ENCODE measurements around the gene TMEM8B.
A peak's percentile ranks its signal among the peaks of the same experiment; 100 is the strongest.
"Not testable (repeated sequence)": the region's sequence is repeated elsewhere in the genome, so short reads cannot be mapped to it uniquely, and the experiment has no call there.

TMEM8B gene

DNA sequence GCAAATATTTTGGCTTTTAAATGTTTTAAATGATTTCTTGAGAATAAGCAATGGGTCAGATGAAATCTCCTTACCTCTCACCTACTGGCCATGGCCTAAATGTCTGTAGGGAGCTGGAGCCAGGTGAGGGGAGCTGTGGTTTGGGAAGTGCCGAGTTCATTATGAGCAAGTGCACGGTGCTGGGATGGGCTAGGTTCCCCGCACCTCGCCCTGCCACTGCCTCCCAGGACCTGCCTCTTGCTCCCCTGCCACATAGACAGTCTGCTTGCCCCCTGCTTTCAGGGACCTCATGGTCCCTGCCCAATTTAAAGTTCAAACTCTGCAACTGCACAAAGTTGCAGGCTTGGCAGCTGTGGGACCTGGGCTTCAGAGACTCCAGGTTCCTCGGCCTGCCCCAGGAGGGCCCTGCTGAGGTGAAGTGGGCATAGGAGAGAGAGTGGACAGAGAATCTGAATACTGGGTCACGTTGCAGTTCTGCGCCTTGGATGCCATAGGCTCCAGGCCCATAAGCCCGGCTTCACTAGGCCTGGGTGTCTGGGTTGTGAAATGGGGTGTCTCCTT is 35.7 kb downstream of the TMEM8B start:
- DNase-seq (ENCODE audit: low read depth) = no peak

DNA sequence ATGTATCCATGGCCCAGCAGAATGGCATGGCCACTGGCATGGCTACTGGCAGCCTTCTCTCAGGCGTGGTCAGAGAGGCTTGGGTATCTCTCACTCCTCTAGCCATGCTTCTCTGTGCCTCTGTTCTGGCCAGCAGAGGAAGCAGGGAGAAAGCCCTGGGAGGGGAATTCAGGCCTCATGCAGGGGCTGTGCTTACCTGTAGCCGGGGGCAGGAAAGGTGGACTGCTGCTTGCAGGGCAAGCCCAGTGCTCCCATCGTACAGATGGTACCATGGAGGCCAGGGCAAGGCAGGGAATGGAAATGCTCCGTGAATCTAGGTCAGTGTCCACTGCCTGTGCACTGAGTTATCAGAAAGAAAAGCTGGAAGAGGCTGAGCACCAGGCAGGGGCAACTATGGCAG is 38.5 kb downstream of the TMEM8B start:
- no peak for DNase-seq (ENCODE audit: low read depth)

- DNase-seq (ENCODE audit: low read depth) = no peak
These were observed 39.9 kb downstream of the TMEM8B start for GRCh38 chr9:35868933-35869332.

DNA sequence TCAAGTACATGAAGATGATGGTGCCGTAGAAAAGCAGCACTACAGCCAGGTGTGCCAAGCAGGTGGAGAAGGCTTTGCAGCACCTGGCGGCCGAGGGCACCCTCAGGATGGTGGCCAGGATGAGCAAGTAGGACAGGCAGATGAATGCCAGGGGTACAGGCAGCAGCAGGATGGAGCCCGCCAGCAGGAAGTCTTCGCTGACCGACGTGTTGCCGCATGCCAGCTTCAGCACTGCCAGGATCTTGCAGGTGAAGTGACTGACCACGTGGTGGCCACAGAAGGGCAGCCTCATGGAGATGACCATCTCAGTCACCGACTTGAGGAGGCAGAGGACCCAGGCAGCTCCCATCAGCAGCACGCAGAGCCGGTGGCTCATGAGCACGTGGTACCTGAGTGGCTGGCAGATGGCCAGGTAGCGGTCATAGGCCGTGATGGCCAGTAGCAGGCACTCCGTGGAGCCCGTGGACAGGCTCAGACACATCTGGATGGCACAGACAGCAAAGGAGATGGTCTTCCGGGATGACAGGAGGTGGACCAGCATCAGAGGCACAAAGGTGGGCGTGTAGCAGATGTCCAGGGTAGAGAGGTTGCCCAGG is 40.7 kb downstream of the TMEM8B start:
- DNase-seq (ENCODE audit: low read depth) = no peak

- DNase-seq (ENCODE audit: low read depth) = no peak
These were observed 41.4 kb downstream of the TMEM8B start, which contains the start of gene OR13J1 for GRCh38 chr9:35870351-35870923. OR13J1 (minus strand) TSS chr9:35870401; CDS start chr9:35870401, 0 bp downstream.

DNA sequence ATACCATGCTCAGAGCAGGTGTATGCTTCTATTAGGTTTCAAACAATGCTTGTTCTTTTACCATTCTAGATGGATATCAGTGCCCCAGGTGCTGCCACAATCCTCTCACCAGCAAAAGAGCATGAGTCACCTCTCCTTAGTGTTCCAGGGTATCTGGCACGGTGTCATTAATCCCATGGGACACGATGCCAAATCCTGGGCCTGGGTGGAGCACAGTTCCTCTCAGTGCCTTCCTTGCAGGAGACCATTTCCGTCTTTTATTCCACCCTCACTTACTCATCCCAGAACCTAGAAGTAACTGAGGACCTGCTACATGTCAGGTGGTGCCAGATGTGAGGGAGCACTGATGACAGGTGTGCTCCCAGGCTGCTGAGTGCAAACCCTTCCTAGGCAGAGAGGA is 42.5 kb downstream of the TMEM8B start:
- no peak for DNase-seq (ENCODE audit: low read depth)

DNA sequence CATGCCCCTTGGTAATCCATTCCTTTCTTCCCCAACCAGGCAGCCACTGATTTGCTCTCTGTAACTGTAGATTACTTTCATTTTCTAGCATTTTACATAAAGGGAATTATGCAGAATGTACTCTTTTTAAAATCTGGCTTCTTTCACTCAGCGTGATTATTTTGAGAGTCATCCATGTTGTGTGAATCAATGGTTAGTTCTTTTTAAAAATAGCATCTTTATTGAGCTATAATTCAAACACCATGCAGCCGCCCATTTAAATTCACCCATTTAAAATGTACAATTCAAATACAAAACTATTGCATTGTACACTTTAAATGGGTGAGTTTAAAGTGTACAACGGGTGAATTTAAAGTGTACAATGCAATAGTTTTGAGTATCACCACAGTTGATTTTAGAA is 43.5 kb downstream of the TMEM8B start:
- DNase-seq (ENCODE audit: low read depth) = no peak

DNA sequence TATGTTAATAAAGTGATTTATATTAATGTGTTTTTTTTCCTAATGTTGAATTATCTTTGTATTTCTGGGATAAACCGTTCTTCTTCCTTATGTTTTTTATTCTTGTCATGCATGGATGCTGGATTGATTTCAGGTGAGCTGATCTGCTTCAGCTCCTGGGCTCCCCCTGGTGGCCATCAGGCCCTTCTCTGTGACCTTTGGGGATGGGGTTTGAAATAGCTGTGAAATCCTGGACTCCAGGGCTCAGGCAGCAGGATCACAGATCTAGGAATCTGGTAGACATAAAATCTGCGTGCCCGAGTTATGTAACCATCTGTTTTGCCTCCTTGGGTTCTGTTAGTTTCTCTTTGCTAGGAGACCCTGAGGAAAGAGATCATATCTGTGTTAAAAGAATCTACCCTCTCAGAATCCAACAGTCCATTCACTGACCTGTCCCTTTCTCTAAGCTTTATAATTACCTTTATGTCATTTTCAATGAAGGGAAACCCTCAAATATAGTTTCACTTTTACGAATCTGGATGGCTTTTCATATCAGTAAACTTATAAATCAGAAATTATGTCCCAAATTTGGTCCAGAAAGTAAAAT is 53.3 kb downstream of the TMEM8B start:
- peak; percentile 64 for DNase-seq (ENCODE audit: low read depth)

- no peak for DNase-seq (ENCODE audit: low read depth)
These were observed 54.0 kb downstream of the TMEM8B start for GRCh38 chr9:35882996-35883395.

DNA sequence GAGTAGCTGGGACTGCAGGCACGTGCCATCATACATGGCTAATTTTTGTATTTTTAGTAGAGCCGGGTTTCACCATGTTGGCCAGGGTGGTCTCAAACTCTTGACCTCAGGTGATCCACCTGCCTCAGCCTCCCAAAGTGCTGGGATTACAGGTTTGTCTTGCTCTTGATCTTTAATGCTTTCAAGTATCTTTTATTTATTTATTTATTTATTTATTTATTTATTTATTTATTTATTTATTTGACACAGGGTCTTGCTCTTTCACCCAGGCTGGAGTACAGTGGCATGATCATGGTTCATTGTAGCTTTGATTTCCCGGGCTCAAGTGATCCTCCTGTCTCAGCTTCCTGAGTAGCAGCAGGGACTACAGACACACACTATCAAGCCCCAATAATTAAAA is 55.9 kb downstream of the TMEM8B start:
- DNase-seq (ENCODE audit: low read depth) = not testable (repeated sequence)

GRCh38 chr9:35891646-35892045 is 62.6 kb downstream of the TMEM8B start:
- no peak for DNase-seq (ENCODE audit: low read depth)

GRCh38 chr9:35892051-35892450 is 63.0 kb downstream of the TMEM8B start:
- DNase-seq (ENCODE audit: low read depth) = no peak

DNA sequence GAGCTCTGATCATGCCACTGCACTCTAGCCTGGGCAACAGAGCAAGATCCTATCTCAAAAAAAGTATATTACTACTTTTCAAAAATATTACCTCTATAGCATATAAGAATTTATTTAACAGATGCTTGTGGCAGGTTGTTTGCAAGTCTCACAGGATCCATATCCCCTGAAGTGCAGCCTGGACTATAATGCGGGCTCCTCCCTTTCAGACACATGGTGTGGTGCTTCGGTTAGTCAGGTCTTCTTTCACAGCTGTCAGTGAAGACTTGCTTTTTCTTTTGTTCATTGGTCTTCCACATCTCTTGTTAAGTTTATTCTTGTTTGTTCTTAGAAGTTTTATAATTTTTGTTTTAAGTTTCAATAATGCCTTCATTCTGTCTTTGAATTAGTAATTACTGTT is 67.5 kb downstream of the TMEM8B start:
- no peak for DNase-seq (ENCODE audit: low read depth)

- DNase-seq (ENCODE audit: low read depth) = not testable (repeated sequence)
These were observed 68.5 kb downstream of the TMEM8B start for GRCh38 chr9:35897376-35898099.

DNA sequence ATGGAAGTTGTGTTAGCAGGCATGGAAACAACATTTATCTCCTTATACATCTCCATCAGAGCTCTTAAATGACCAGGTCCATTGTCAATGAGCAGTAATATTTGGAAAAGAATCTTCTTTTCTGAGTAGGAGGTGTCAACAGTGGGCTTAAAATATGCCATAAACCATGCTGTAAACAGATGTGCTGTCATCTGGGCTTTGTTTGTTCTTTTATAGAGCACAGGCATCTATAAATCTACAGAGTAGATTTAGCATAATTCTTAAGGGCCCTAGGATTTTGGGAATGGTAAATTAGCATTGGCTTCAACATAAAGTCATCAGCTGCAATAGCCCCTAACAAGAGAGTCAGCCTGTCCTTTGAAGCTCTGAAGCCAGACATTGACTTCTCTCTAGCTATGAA is 69.3 kb downstream of the TMEM8B start:
- no peak for DNase-seq (ENCODE audit: low read depth)

- no peak for DNase-seq (ENCODE audit: low read depth)
These were observed 70.0 kb downstream of the TMEM8B start for GRCh38 chr9:35899021-35899420.

GRCh38 chr9:35903049-35903448 is 74.0 kb downstream of the TMEM8B start:
- no peak for DNase-seq (ENCODE audit: low read depth)

DNA sequence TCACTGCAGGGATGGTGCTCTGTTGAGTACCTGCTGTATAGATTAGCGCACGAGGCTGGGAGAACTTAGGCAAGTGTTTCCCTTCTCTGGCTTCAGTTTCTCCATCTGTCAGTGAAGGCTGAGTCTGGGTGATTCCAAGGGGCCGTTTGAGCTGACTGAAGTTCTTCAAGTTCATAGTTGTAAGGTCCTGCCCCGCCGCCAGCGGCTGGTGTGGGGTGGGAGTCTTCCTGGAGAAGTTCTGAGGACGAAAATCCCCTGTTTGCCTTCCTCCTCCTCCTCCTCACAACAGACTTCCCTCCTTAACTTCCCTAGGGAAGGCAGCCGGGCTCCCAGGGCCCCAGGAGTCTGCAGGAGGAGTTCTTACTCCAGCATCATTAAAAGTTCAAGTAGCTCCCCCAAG is 75.3 kb downstream of the TMEM8B start:
- DNase-seq (ENCODE audit: low read depth) = no peak

- no peak for DNase-seq (ENCODE audit: low read depth)
These were observed 76.2 kb downstream of the TMEM8B start for GRCh38 chr9:35905051-35905781.

- no peak for DNase-seq (ENCODE audit: low read depth)
These were observed 77.1 kb downstream of the TMEM8B start, which contains the start of gene HRCT1 for GRCh38 chr9:35905912-35906679. HRCT1 (plus strand) TSS chr9:35906202; CDS start chr9:35906288, 86 bp downstream.
